ENCODE measurements around the gene DNAJC10. TPM values are rescaled to one million over a fixed set of nuclear protein-coding genes. Genes with fewer than 3 reads are reported as not detected.

DNAJC10 gene
- total RNA-seq, 3 donors from 2014 or later (not counting 1 experiment from before 2014, with no cell fraction given), result 56.4 to 63.0 (median 60.6) TPM

- Mint-ChIP-seq H3K27me3 (ENCODE audit: low read depth in 2 of 2) (peaks cover 5 to 6% of the 10 kb centered on the region in 2 donors), H3K27ac (no peak overlapping the region), H3K4me1 (no peaks in the 10 kb centered on the region), H3K4me3 (no peak overlapping the region), H3K36me3 (no peaks in the 10 kb centered on the region), H3K9me3 (no peaks in the 10 kb centered on the region)
- no peak for TF ChIP-seq CTCF (IDR thresholded peaks at IDR 0.05)
- H3K27me3 ChIP-seq (ENCODE audit: control insufficient read depth, insufficient read depth, low read length), result no peaks in the 10 kb centered on the region
- intact Hi-C loops (cut with micrococcal nuclease), result no loop called here
- ATAC-seq (no peak), DNase-seq (no peak)
- no peaks in the 10 kb centered on the region for H3K4me1 ChIP-seq (ENCODE audit: control insufficient read depth, insufficient read depth, low read length)
- no peak overlapping the region for H3K4me3 ChIP-seq (ENCODE audit: low read length)
- H3K27ac ChIP-seq (ENCODE audit: low read length), result no peak overlapping the region
- no peaks in the 10 kb centered on the region for H3K36me3 ChIP-seq (ENCODE audit: control insufficient read depth, insufficient read depth, low read length)
- H3K9me3 ChIP-seq (ENCODE audit: control insufficient read depth, insufficient read depth, low read length), result no peaks in the 10 kb centered on the region
- 84% methylated on average over 6 of the region's 6 CpGs for WGBS (ENCODE audit: insufficient coverage)
Observed at GRCh38 chr2:182668671-182669070, 47.4 kb upstream of the DNAJC10 start.

GRCh38 chr2:182672466-182673165 is 43.4 kb upstream of the DNAJC10 start:
- intact Hi-C loops (cut with micrococcal nuclease), result no loop called here
- Histone ChIP-seq H3K27ac (ENCODE audit: low read length) (no peak overlapping the region), H3K4me1 (ENCODE audit: control insufficient read depth, insufficient read depth, low read length) (no peaks in the 10 kb centered on the region), H3K4me3 (ENCODE audit: low read length) (no peak overlapping the region), H3K36me3 (ENCODE audit: control insufficient read depth, insufficient read depth, low read length) (no peaks in the 10 kb centered on the region), H3K9me3 (ENCODE audit: control insufficient read depth, insufficient read depth, low read length) (no peaks in the 10 kb centered on the region), H3K27me3 (ENCODE audit: control insufficient read depth, insufficient read depth, low read length) (no peaks in the 10 kb centered on the region)
- H3K4me1 Mint-ChIP-seq, result no peaks in the 10 kb centered on the region
- no peak for ATAC-seq
- no peak for TF ChIP-seq CTCF (IDR thresholded peaks at IDR 0.05)
- 80% methylated on average over 6 of the region's 6 CpGs for WGBS (ENCODE audit: insufficient coverage)
- H3K27ac Mint-ChIP-seq, result no peak overlapping the region
- peaks cover 5 to 24% of the 10 kb centered on the region in 2 donors for H3K27me3 Mint-ChIP-seq (ENCODE audit: low read depth in 2 of 2)
- H3K4me3 Mint-ChIP-seq, result no peak overlapping the region
- no peak for DNase-seq
- H3K9me3 Mint-ChIP-seq, result no peaks in the 10 kb centered on the region
- H3K36me3 Mint-ChIP-seq, result no peaks in the 10 kb centered on the region

GRCh38 chr2:182680837-182681236 is 35.2 kb upstream of the DNAJC10 start:
- Mint-ChIP-seq H3K36me3 (no peaks in the 10 kb centered on the region), H3K27ac (no peak overlapping the region), H3K9me3 (no peaks in the 10 kb centered on the region), H3K4me3 (no peak overlapping the region), H3K27me3 (ENCODE audit: low read depth in 2 of 2) (peaks cover 3 to 21% of the 10 kb centered on the region in 2 donors), H3K4me1 (no peaks in the 10 kb centered on the region)
- Histone ChIP-seq H3K36me3 (ENCODE audit: control insufficient read depth, insufficient read depth, low read length) (no peaks in the 10 kb centered on the region), H3K27ac (ENCODE audit: low read length) (no peak overlapping the region), H3K27me3 (ENCODE audit: control insufficient read depth, insufficient read depth, low read length) (no peaks in the 10 kb centered on the region), H3K4me3 (ENCODE audit: low read length) (no peak overlapping the region), H3K9me3 (ENCODE audit: control insufficient read depth, insufficient read depth, low read length) (no peaks in the 10 kb centered on the region), H3K4me1 (ENCODE audit: control insufficient read depth, insufficient read depth, low read length) (no peaks in the 10 kb centered on the region)
- TF ChIP-seq CTCF (IDR thresholded peaks at IDR 0.05), result no peak
- intact Hi-C loops (cut with micrococcal nuclease), result no loop called here
- no peak for DNase-seq
- ATAC-seq, result no peak
- WGBS (ENCODE audit: insufficient coverage), result 82% methylated on average over 1 of the region's 1 CpG

GRCh38 chr2:182682210-182682609 is 33.8 kb upstream of the DNAJC10 start:
- H3K9me3 Mint-ChIP-seq, result no peaks in the 10 kb centered on the region
- intact Hi-C loops (cut with micrococcal nuclease), result no loop called here
- WGBS (ENCODE audit: insufficient coverage), result 80% methylated on average over 1 of the region's 1 CpG
- peaks cover 3 to 8% of the 10 kb centered on the region in 2 donors for H3K27me3 Mint-ChIP-seq (ENCODE audit: low read depth in 2 of 2)
- Histone ChIP-seq H3K36me3 (ENCODE audit: control insufficient read depth, insufficient read depth, low read length) (no peaks in the 10 kb centered on the region), H3K27me3 (ENCODE audit: control insufficient read depth, insufficient read depth, low read length) (no peaks in the 10 kb centered on the region), H3K27ac (ENCODE audit: low read length) (no peak overlapping the region), H3K4me3 (ENCODE audit: low read length) (no peak overlapping the region), H3K4me1 (ENCODE audit: control insufficient read depth, insufficient read depth, low read length) (no peaks in the 10 kb centered on the region), H3K9me3 (ENCODE audit: control insufficient read depth, insufficient read depth, low read length) (no peaks in the 10 kb centered on the region)
- no peak overlapping the region for H3K4me3 Mint-ChIP-seq
- DNase-seq, result no peak
- H3K36me3 Mint-ChIP-seq, result no peaks in the 10 kb centered on the region
- no peak overlapping the region for H3K27ac Mint-ChIP-seq
- no peak for TF ChIP-seq CTCF (IDR thresholded peaks at IDR 0.05)
- no peaks in the 10 kb centered on the region for H3K4me1 Mint-ChIP-seq
- ATAC-seq, result no peak

Measured in natural killer cell (primary cell).